Left ventricle myocardium inferior (tissue), 1 donor: ENCODE measurements around the gene NAALADL2. TPM values are rescaled to one million over a fixed set of nuclear protein-coding genes. Genes with fewer than 3 reads are reported as not detected.

ENCODE experiments used
- DNase-seq: peaks from one replicate; pipeline ENCODE4 v3.0.0-alpha.2; 2020
- H3K27ac ChIP-seq: fragments of 200-600 bp; replicated peaks from 2 replicates; pipeline ENCODE4 v1.8.0; 2021
- H3K27me3 ChIP-seq: fragments of 200-600 bp; 2 replicates; pipeline ENCODE4 v1.8.0; 2021; ENCODE audit warnings: low read depth
- H3K36me3 ChIP-seq: fragments of 200-600 bp; 2 replicates; pipeline ENCODE4 v1.8.0; 2021
- H3K4me1 ChIP-seq: fragments of 200-600 bp; 2 replicates; pipeline ENCODE4 v1.8.0; 2021
- H3K4me3 ChIP-seq: fragments of 200-600 bp; 2 replicates; pipeline ENCODE4 v1.8.0; 2021; ENCODE audit warnings: mild to moderate bottlenecking, moderate library complexity
- H3K9me3 ChIP-seq: fragments of 200-600 bp; replicated peaks from 2 replicates; pipeline ENCODE4 v1.8.0; 2021
- CTCF ChIP-seq: fragments of 200-600 bp; IDR thresholded peaks from 2 replicates; pipeline ENCODE4 v1.8.0; 2021; ENCODE audit warnings: antibody characterized with exemption, mild to moderate bottlenecking, borderline replicate concordance
- intact Hi-C: fragments of 100-400 bp; cut with micrococcal nuclease; formaldehyde crosslinking; loops from one replicate; pipeline ENCODE4 v1.11.0; 2022
- total RNA-seq: library from RNA; stranded (reverse); fragmentation: NEBNext Ultra II Directional; extraction: Animal tissue kit (Norgen Biotek cat#: 25700); gene quantifications from one replicate; pipeline ENCODE4 v1.2.1, GENCODE V29; 2021
- donor health status: DM: no; HTN: yes; CAD: no; lungs with severe emphysema.

The NAALADL2 gene
- total RNA-seq, 1 donor from 2014 or later, result 5.8 TPM

- H3K27ac ChIP-seq, result no peak overlapping the region
- no peak for DNase-seq
- no peak overlapping the region for H3K4me3 ChIP-seq
- H3K27me3 ChIP-seq, result no peaks in the 10 kb centered on the region
- H3K36me3 ChIP-seq, result no peaks in the 10 kb centered on the region
- no peak for TF ChIP-seq CTCF
- H3K9me3 ChIP-seq, result no peaks in the 10 kb centered on the region
- H3K4me1 ChIP-seq, result no peaks in the 10 kb centered on the region
- intact Hi-C loops, result no loop called here
These were observed 245.9 kb downstream of the NAALADL2 start for GRCh38 chr3:175105066-175105465.

GRCh38 chr3:175107231-175107630, 248.1 kb downstream of the NAALADL2 start:
- no peak for TF ChIP-seq CTCF
- Histone ChIP-seq H3K4me1 (no peaks in the 10 kb centered on the region), H3K36me3 (no peaks in the 10 kb centered on the region), H3K27me3 (no peaks in the 10 kb centered on the region), H3K27ac (no peak overlapping the region), H3K9me3 (no peaks in the 10 kb centered on the region), H3K4me3 (no peak overlapping the region)
- intact Hi-C loops, result no loop called here
- no peak for DNase-seq

- no peaks in the 10 kb centered on the region for H3K4me1 ChIP-seq
- intact Hi-C loops, result no loop called here
- no peaks in the 10 kb centered on the region for H3K9me3 ChIP-seq
- no peak overlapping the region for H3K4me3 ChIP-seq
- H3K27ac ChIP-seq, result no peak overlapping the region
- no peak for DNase-seq
- no peaks in the 10 kb centered on the region for H3K27me3 ChIP-seq
- TF ChIP-seq CTCF, result no peak
- no peaks in the 10 kb centered on the region for H3K36me3 ChIP-seq
These were observed 248.9 kb downstream of the NAALADL2 start for GRCh38 chr3:175107995-175108394.

- intact Hi-C loops, result no loop called here
- H3K9me3 ChIP-seq, result no peaks in the 10 kb centered on the region
- no peaks in the 10 kb centered on the region for H3K27me3 ChIP-seq
- no peaks in the 10 kb centered on the region for H3K4me1 ChIP-seq
- H3K27ac ChIP-seq, result no peak overlapping the region
- no peaks in the 10 kb centered on the region for H3K36me3 ChIP-seq
- H3K4me3 ChIP-seq, result no peak overlapping the region
- TF ChIP-seq CTCF, result no peak
- no peak for DNase-seq
These were observed 249.5 kb downstream of the NAALADL2 start for GRCh38 chr3:175108613-175109151.

- intact Hi-C loops, result no loop called here
- Histone ChIP-seq H3K27me3 (no peaks in the 10 kb centered on the region), H3K36me3 (no peaks in the 10 kb centered on the region), H3K27ac (no peak overlapping the region), H3K4me3 (no peak overlapping the region), H3K4me1 (no peaks in the 10 kb centered on the region), H3K9me3 (no peaks in the 10 kb centered on the region)
- no peak for TF ChIP-seq CTCF
- DNase-seq, result no peak
These were observed 251.9 kb downstream of the NAALADL2 start for GRCh38 chr3:175111036-175111435.
